GM12891 (cell line): ENCODE measurements around the gene PTCD1.
"Not testable (repeated sequence)": the region's sequence is repeated elsewhere in the genome, so short reads cannot be mapped to it uniquely, and the experiment has no call there.

Experiments used
- DNase-seq: peaks from one replicate; pipeline ENCODE4 v3.0.0; 2011; ENCODE audit warnings: low spot score; ENCODE audit not compliant: insufficient read length
- FAIRE-seq: peaks from 2 replicates; lab custom pipeline; 2011; peaks lifted over from hg19 to GRCh38; lab: Jason Lieb, UNC
- PAX5 ChIP-seq: IDR thresholded peaks from 2 replicates; pipeline ENCODE4 v1.6.1; 2011; ENCODE audit warnings: low read length, moderate library complexity, mild to moderate bottlenecking; ENCODE audit not compliant: insufficient read depth, severe bottlenecking
- POLR2A ChIP-seq: IDR thresholded peaks from 2 replicates; pipeline ENCODE4 v1.6.1; 2011; ENCODE audit warnings: low read depth, low read length, control low read depth
- POLR2AphosphoS5 ChIP-seq: IDR thresholded peaks from 2 replicates; pipeline ENCODE4 v1.6.1; 2011; ENCODE audit warnings: low read depth, low read length, control low read depth
- POU2F2 ChIP-seq: IDR thresholded peaks from 2 replicates; pipeline ENCODE4 v1.6.1; 2011; ENCODE audit warnings: low read depth, mild to moderate bottlenecking, control low read depth, low read length, moderate library complexity
- SPI1 ChIP-seq: IDR thresholded peaks from 2 replicates; pipeline ENCODE4 v1.6.1; 2011; ENCODE audit warnings: low read depth, low read length, control low read depth
- TAF1 ChIP-seq: IDR thresholded peaks from 2 replicates; pipeline ENCODE4 v1.6.1; 2011; ENCODE audit warnings: low read depth, low read length, control low read depth

Gene PTCD1

GRCh38 chr7:99429756-99430155 lies 8.8 kb downstream of the PTCD1 start:
- DNase-seq (no peak), FAIRE-seq (no peak)
- no peak for TF ChIP-seq POLR2A
- no peak for TF ChIP-seq TAF1
- TF ChIP-seq SPI1: no peak

DNA sequence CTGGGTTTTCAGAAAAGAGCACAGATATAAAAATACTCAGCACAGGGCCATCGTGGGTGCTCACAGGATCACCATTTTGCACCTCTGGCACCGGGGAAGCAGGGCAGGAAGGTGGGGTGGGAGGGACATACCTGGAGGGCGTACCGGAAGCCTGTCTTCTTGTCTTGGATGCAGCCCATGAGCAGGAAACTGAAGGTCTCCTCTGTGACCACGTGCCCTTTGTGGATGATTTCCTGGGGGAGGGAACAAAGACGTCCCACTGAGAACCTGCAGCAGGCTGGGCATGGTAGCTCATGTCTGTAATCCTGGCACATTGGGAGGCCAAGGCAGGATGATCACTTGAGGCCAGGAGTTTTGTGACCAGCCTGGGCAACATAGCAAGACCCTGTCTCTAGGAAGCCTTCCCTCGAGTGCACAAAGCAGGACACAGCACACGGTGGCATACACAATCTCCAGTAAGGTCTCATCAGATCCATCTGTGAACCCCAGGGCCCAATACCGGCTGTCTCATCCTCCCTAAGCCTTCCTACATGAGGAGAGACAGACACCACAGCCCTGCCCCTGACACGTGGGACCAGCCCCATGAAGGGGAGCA lies 9.5 kb downstream of the PTCD1 start:
- TF ChIP-seq POU2F2: no peak
- TF ChIP-seq SPI1: no peak
- TF ChIP-seq POLR2A: no peak
- TF ChIP-seq TAF1: no peak
- no peak for TF ChIP-seq PAX5
- no peak for TF ChIP-seq POLR2AphosphoS5
- DNase-seq (no peak), FAIRE-seq (no peak)

GRCh38 chr7:99424932-99425730 lies 13.5 kb downstream of the PTCD1 start:
- FAIRE-seq: no peak
- no peak for DNase-seq
- TF ChIP-seq TAF1 (no peak), POLR2AphosphoS5 (no peak), POLR2A (no peak), SPI1 (no peak), POU2F2 (no peak), PAX5 (no peak)

DNA sequence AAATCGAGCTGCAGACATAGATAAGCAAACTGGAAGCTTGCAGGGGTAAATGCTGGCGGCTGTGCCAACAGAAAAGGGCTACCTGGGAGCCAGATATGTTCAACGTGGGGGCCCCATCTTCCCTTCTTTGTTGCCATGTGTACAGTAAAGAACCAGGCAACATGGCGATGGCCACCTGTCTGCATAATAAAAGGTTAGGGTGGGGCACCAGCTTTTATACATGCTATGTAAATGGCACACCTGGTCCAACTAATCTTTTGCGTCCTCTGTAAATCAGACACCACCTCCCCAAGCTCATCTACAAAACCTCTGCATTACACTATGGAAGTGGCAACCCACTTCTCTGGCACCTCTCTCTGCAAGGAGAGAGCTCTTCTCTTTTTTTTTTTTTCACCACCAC lies 16.0 kb downstream of the PTCD1 start:
- FAIRE-seq (no peak), DNase-seq (no peak)
- TF ChIP-seq POU2F2 (no peak), TAF1 (no peak), SPI1 (no peak), POLR2A (no peak), POLR2AphosphoS5 (no peak), PAX5 (no peak)

GRCh38 chr7:99422186-99422585 lies 16.4 kb downstream of the PTCD1 start:
- no peak for DNase-seq
- TF ChIP-seq POLR2AphosphoS5: no peak
- no peak for TF ChIP-seq SPI1
- no peak for TF ChIP-seq POU2F2
- FAIRE-seq: no peak

GRCh38 chr7:99420986-99421385 lies 17.6 kb downstream of the PTCD1 start:
- FAIRE-seq: no peak
- no peak for DNase-seq
- TF ChIP-seq PAX5 (no peak), POU2F2 (no peak), POLR2AphosphoS5 (no peak), SPI1 (no peak), TAF1 (no peak), POLR2A (no peak)

GRCh38 chr7:99420213-99420612 lies 18.4 kb downstream of the PTCD1 start:
- DNase-seq (no peak), FAIRE-seq (no peak)
- TF ChIP-seq PAX5 (no peak), POLR2A (no peak), POLR2AphosphoS5 (peak; percentile 53), POU2F2 (no peak), TAF1 (no peak)

DNA sequence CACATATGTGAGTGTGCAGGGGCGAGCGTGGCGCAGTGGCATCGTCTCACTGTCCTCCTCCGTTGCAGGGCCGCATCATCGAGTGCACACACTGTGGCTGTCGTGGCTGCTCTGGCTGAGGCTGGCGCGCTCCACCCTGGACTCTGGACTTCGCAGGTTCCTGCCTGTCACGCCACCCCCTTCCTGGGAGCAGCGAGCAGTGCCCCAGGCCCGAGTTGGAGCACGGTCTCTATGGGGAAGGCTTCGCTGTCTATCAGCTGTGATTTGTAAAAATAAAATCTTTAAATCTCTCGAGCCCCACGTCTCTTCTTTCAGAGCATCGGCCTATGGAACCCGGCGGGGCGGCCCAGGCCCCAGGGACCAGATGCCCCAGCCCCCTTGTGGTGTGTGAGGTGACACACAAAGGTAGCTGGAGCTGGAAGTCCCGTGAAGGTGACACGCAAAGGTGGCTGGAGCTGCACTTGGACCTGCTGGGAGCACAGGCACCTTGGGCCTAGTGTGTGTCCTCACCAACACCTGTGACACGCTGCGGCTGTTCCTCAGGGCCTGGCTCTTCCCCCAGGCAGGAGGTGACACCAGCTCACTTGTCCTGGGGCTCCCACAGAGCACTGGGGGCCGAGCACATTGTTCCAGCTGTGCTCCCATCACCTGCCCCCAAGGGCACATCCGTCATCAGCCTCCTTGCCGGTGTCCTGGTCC lies 19.1 kb downstream of the PTCD1 start:
- FAIRE-seq: no peak
- no peak for DNase-seq
- peak; percentile 45; the same call in 1 of the 2 replicates for TF ChIP-seq POLR2A
- no peak for TF ChIP-seq SPI1
- no peak for TF ChIP-seq POU2F2
- TF ChIP-seq POLR2AphosphoS5: peak; percentile 52; the same call in 1 of the 2 replicates
- no peak for TF ChIP-seq PAX5
- TF ChIP-seq TAF1: no peak

- FAIRE-seq (no peak), DNase-seq (no peak)
- TF ChIP-seq POLR2A: 0 out of 2 replicates have a peak, but pooled peaks have one; percentile 20
- TF ChIP-seq PAX5: no peak
Observed at GRCh38 chr7:99418260-99418659, 20.3 kb downstream of the PTCD1 start.

GRCh38 chr7:99415513-99416127 lies 23.0 kb downstream of the PTCD1 start:
- DNase-seq, FAIRE-seq: not testable (repeated sequence)
